NT2/D1 (cell line): Measurements from ENCODE around the gene TANC1.

Experiments
- SUZ12 ChIP-seq: IDR thresholded peaks from 2 replicates; pipeline ENCODE4 v1.6.1; 2011; ENCODE audit not compliant: insufficient read length, insufficient read depth; ENCODE audit errors: extremely low read depth
- YY1 ChIP-seq: IDR thresholded peaks from 2 replicates; pipeline ENCODE4 v1.6.1; 2011; ENCODE audit not compliant: insufficient read length, insufficient read depth
- ZNF274 ChIP-seq: IDR thresholded peaks from 2 replicates; pipeline ENCODE4 v1.6.1; 2011; ENCODE audit warnings: mild to moderate bottlenecking, low read depth, low read length

GRCh38 chr2:159152128-159152778 lies 183.8 kb downstream of the TANC1 start:
- TF ChIP-seq YY1 = no peak
- no peak for TF ChIP-seq ZNF274
- TF ChIP-seq SUZ12 = no peak
